Calu3 (cell line): Measurements from ENCODE around the gene TRIM7. TPM values are rescaled to one million over a fixed set of nuclear protein-coding genes. Genes with fewer than 3 reads are reported as not detected.

ENCODE experiments used
- BruUV-seq: library from RNA; stranded (reverse); fragments of 400-500 nt; replicated peaks from 2 replicates; lab custom pipeline; 2021; lab: Mats Ljungman, UMichigan
- CTCF ChIA-PET: fragments of 300-600 bp; sonication (Branson Sonifier 250); formaldehyde crosslinking; loops from one replicate; lab custom pipeline; 2022; ENCODE audit warnings: antibody characterized with exemption; lab: Charles Lee
- DNase-seq: peaks from one replicate; pipeline ENCODE4 v3.0.0; 2022
- H3K27ac Mint-ChIP-seq: one replicate; pipeline ENCODE4 v1.8.0; 2022; ENCODE audit warnings: mixed read lengths; ENCODE audit not compliant: unreplicated experiment
- H3K27me3 Mint-ChIP-seq: one replicate; pipeline ENCODE4 v1.8.0; 2022; ENCODE audit warnings: mixed read lengths; ENCODE audit not compliant: unreplicated experiment
- H3K36me3 Mint-ChIP-seq: one replicate; pipeline ENCODE4 v1.8.0; 2022; ENCODE audit warnings: mild to moderate bottlenecking, moderate library complexity, mixed read lengths; ENCODE audit not compliant: insufficient read depth, unreplicated experiment
- H3K4me1 Mint-ChIP-seq: one replicate; pipeline ENCODE4 v1.8.0; 2022; ENCODE audit warnings: mild to moderate bottlenecking, low read depth, mixed read lengths; ENCODE audit not compliant: unreplicated experiment
- H3K4me3 Mint-ChIP-seq: one replicate; pipeline ENCODE4 v1.8.0; 2022; ENCODE audit warnings: mild to moderate bottlenecking, low read depth, moderate library complexity, mixed read lengths; ENCODE audit not compliant: unreplicated experiment
- H3K9me3 Mint-ChIP-seq: one replicate; pipeline ENCODE4 v1.8.0; 2022; ENCODE audit warnings: low read depth, mixed read lengths; ENCODE audit not compliant: unreplicated experiment
- CTCF ChIP-seq: fragments of 200-600 bp; IDR thresholded peaks from one replicate; pipeline ENCODE4 v1.8.0; 2022; ENCODE audit warnings: antibody characterized with exemption; ENCODE audit not compliant: unreplicated experiment
- intact Hi-C: fragments of 100-400 bp; cut with micrococcal nuclease; formaldehyde crosslinking; loops from one replicate; pipeline ENCODE4 v1.10.0; 2022; ENCODE audit not compliant: unreplicated experiment
- total RNA-seq: library from RNA; stranded (reverse); gene quantifications from 2 replicates; pipeline ENCODE4 v1.2.3, GENCODE V29; 2022

TRIM7 gene
- total RNA-seq, 1 experiment from 2014 or later, result 2.4 TPM

DNA sequence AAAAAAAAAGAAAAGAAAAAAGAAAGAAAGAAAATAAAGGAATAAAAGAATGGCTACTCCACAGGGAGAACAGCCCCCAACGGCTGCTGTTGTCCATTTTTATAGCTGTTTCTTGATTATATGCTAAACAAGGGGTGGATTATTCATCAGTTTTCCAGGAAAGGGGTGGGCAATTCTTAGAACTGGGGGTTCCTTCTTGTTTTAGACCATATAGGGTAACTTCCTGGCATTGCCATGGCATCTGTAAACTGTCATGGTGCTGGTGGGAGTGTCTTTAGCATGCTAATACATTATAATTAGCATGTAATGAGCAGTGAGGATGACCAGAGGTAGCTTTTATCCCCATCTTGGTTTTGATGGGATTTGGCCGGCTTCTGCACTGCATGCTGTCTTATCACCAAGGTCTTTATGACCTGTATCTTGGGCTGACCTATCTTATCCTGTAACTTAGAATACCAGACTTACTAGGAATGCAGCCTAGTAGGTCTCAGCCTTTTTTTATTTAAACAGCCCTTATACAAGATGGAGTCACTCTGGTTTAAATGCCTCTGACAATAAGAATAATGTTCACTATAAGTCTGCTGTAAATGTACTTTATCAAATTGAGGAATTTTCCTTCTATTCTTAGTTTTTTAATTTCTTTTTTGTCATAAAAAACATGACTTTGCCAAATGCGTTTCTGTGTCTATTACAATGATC is 28.6 kb downstream of the TRIM7 start:
- Mint-ChIP-seq H3K4me3 (no peak overlapping the region), H3K27me3 (peaks cover 25% of the 10 kb centered on the region), H3K9me3 (no peaks in the 10 kb centered on the region), H3K4me1 (peaks cover 10% of the 10 kb centered on the region), H3K27ac (no peak overlapping the region), H3K36me3 (peaks cover 13% of the 10 kb centered on the region)
- TF ChIP-seq CTCF, result no peak
- no TSS peak for BruUV-seq
- CTCF ChIA-PET, result no interaction called here
- no peak for DNase-seq
- intact Hi-C loops, result no loop called here

GRCh38 chr5:181173420-181174342 is 31.3 kb downstream of the TRIM7 start:
- peak; percentile 72 for DNase-seq
- Mint-ChIP-seq H3K27ac (peak overlapping the region; percentile 63), H3K27me3 (peaks cover 39% of the 10 kb centered on the region), H3K4me3 (peak overlapping the region; percentile 74), H3K36me3 (peaks cover 35% of the 10 kb centered on the region), H3K4me1 (peaks cover 33% of the 10 kb centered on the region), H3K9me3 (no peaks in the 10 kb centered on the region)
- BruUV-seq, result no TSS peak
- CTCF ChIA-PET, result interaction anchor here (0.6 to 1.3 kb wide), 4 partner anchors 14 to 305 kb away, joined by 3 to 5 read pairs (median 3); no protein-coding TSS in a partner anchor
- TF ChIP-seq CTCF, result no peak
- intact Hi-C loops, result no loop called here

GRCh38 chr5:181173027-181173419 is 32.0 kb downstream of the TRIM7 start:
- BruUV-seq, result no TSS peak

More at GRCh38 chr5:181173027-181173419, 32.0 kb downstream of the TRIM7 start:
- Mint-ChIP-seq H3K9me3 (no peaks in the 10 kb centered on the region), H3K4me1 (peaks cover 39% of the 10 kb centered on the region), H3K27me3 (peaks cover 46% of the 10 kb centered on the region), H3K36me3 (peaks cover 35% of the 10 kb centered on the region), H3K4me3 (peak overlapping the region; percentile 74), H3K27ac (peak overlapping the region; percentile 63)
- intact Hi-C loops, result no loop called here
- TF ChIP-seq CTCF, result no peak
- CTCF ChIA-PET, result interaction anchor here (0.6 to 1.3 kb wide), 4 partner anchors 15 to 304 kb away, joined by 3 to 5 read pairs (median 3); no protein-coding TSS in a partner anchor
- DNase-seq, result no peak
